CD4-positive, alpha-beta T cell (primary cell): ENCODE measurements around the gene PTPRN2. TPM values are rescaled to one million over a fixed set of nuclear protein-coding genes. Genes with fewer than 3 reads are reported as not detected.

Experiments used
- ATAC-seq: fragments of 200-7000 bp; cut with Tn5 transposase; one replicate; pipeline ENCODE4 v1.10.0; 2022; ENCODE audit warnings: mild to moderate bottlenecking; ENCODE audit not compliant: poor library complexity
- CTCF ChIA-PET: fragments of 350-600 bp; sonication (Branson Sonifier 250); formaldehyde crosslinking; loops from one replicate; lab custom pipeline; 2021; ENCODE audit warnings: antibody characterized with exemption, inconsistent platforms; lab: Charles Lee
- POLR2A ChIA-PET: fragments of 350-600 bp; sonication (Branson Sonifier 250); formaldehyde crosslinking; loops from one replicate; lab custom pipeline; 2021; ENCODE audit warnings: antibody characterized with exemption, inconsistent platforms; lab: Charles Lee
- DNase-seq, 14 experiments: peaks; one replicate each; pipeline ENCODE4 v3.0.0-alpha.2; 2013 to 2020; ENCODE audit warnings: mixed read lengths in 2 of 14
- H3K27ac ChIP-seq, 2 donors: one replicate each; pipeline versions ENCODE4 v1.5.1 to v1.7.0; 2013; ENCODE audit warnings: low read length in 2 of 2, low read depth in 1 of 2, mild to moderate bottlenecking in 1 of 2
- H3K27me3 ChIP-seq, 2 experiments: 1 replicate in 1 of 2; 2 replicates in 1 of 2; pipeline versions ENCODE4 v1.6.1 to v1.7.0; 2013; ENCODE audit warnings: low read length in 2 of 2, control low read depth in 1 of 2, mild to moderate bottlenecking in 1 of 2, moderate library complexity in 1 of 2; ENCODE audit not compliant: insufficient read depth in 2 of 2, control insufficient read depth in 1 of 2
- H3K36me3 ChIP-seq: one replicate; pipeline ENCODE4 v1.6.1; 2013; ENCODE audit warnings: low read length, control low read depth; ENCODE audit not compliant: insufficient read depth
- H3K4me1 ChIP-seq: one replicate; pipeline ENCODE4 v1.6.1; 2013; ENCODE audit warnings: low read length, control low read depth; ENCODE audit not compliant: insufficient read depth
- H3K4me3 ChIP-seq: one replicate; pipeline ENCODE4 v1.5.1; 2013; ENCODE audit warnings: mild to moderate bottlenecking, low read length, moderate library complexity
- H3K9me3 ChIP-seq, 2 experiments: 1 replicate in 1 of 2; 2 replicates in 1 of 2; pipeline versions ENCODE4 v1.6.1 to v1.7.0; 2013; ENCODE audit warnings: low read length in 2 of 2, mild to moderate bottlenecking in 2 of 2, control low read depth in 1 of 2, moderate library complexity in 1 of 2; ENCODE audit not compliant: control insufficient read depth in 1 of 2, insufficient read depth in 1 of 2
- H3K27ac Mint-ChIP-seq: one replicate; pipeline ENCODE4 v1.8.0; 2020; ENCODE audit warnings: mixed read lengths
- H3K27me3 Mint-ChIP-seq: one replicate; pipeline ENCODE4 v1.8.0; 2021; ENCODE audit warnings: mixed read lengths
- H3K36me3 Mint-ChIP-seq: one replicate; pipeline ENCODE4 v1.8.0; 2021; ENCODE audit warnings: low read depth, mixed read lengths
- H3K4me1 Mint-ChIP-seq: one replicate; pipeline ENCODE4 v1.8.0; 2021; ENCODE audit warnings: low read depth, mixed read lengths
- H3K4me3 Mint-ChIP-seq: one replicate; pipeline ENCODE4 v1.8.0; 2020; ENCODE audit warnings: mild to moderate bottlenecking, mixed read lengths
- H3K9me3 Mint-ChIP-seq: one replicate; pipeline ENCODE4 v1.8.0; 2020; ENCODE audit warnings: mixed read lengths
- intact Hi-C, 2 experiments: fragments of 100-400 bp; cut with DNase I in 1 of 2; cut with micrococcal nuclease in 1 of 2; formaldehyde crosslinking; loops; one replicate each; pipeline versions ENCODE4 v1.15.1 to v1.9.0; 2023 to 2025; cut with DNase I, micrococcal nuclease
- total RNA-seq, 174 experiments: library from RNA in 2 of 174; stranded (reverse) in 2 of 174; gene quantifications; one replicate each; pipeline ENCODE4 v1.2.3 and lab custom pipeline; 2021 to 2026
- TF ChIP-seq, protein P1 (sequence below): fragments of 200-600 bp; IDR thresholded peaks from one replicate; pipeline ENCODE4 v1.8.0; 2022; ENCODE audit warnings: antibody characterized with exemption, mild to moderate bottlenecking

PTPRN2 gene
- total RNA-seq, 2 experiments from 2014 or later = 0.34 to 0.44 TPM

DNA sequence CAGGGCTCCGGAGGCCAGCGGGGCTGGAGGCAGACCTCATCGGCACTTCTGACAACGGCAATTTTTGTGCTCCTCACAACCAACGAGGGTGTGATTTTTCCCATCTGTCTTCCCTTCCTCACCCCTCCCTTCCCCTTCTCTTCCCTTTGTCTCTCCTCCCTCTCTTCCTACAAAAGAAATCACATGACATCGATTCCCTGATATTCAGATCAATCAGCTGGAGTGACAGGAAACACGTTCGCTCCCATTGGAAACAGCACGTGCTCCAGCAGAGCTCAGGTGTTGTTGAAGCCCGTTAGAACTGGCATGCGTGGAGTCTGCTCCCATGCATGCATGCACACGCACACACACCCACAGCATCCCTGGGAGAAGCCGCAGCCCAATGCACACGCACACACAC, 222.4 kb downstream of the PTPRN2 start:
- TF ChIP-seq, protein P1, sequence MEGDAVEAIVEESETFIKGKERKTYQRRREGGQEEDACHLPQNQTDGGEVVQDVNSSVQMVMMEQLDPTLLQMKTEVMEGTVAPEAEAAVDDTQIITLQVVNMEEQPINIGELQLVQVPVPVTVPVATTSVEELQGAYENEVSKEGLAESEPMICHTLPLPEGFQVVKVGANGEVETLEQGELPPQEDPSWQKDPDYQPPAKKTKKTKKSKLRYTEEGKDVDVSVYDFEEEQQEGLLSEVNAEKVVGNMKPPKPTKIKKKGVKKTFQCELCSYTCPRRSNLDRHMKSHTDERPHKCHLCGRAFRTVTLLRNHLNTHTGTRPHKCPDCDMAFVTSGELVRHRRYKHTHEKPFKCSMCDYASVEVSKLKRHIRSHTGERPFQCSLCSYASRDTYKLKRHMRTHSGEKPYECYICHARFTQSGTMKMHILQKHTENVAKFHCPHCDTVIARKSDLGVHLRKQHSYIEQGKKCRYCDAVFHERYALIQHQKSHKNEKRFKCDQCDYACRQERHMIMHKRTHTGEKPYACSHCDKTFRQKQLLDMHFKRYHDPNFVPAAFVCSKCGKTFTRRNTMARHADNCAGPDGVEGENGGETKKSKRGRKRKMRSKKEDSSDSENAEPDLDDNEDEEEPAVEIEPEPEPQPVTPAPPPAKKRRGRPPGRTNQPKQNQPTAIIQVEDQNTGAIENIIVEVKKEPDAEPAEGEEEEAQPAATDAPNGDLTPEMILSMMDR = no peak
- peaks cover 0 to 4% of the 10 kb centered on the region in 2 experiments for H3K27me3 ChIP-seq
- no peak overlapping the region for H3K27ac Mint-ChIP-seq
- H3K9me3 Mint-ChIP-seq = no peaks in the 10 kb centered on the region
- no peaks in the 10 kb centered on the region for H3K4me1 ChIP-seq
- POLR2A ChIA-PET = no interaction called here
- no peak overlapping the region for H3K27ac ChIP-seq
- no peaks in the 10 kb centered on the region for H3K36me3 Mint-ChIP-seq
- H3K36me3 ChIP-seq = no peaks in the 10 kb centered on the region
- H3K4me1 Mint-ChIP-seq = no peaks in the 10 kb centered on the region
- no peak for DNase-seq
- CTCF ChIA-PET = no interaction called here
- intact Hi-C loops = no loop called here
- ATAC-seq = no peak
- no peak overlapping the region for H3K4me3 Mint-ChIP-seq
- H3K27me3 Mint-ChIP-seq = no peaks in the 10 kb centered on the region
- H3K9me3 ChIP-seq = peaks cover 0 to 39% of the 10 kb centered on the region in 2 experiments
- no peak overlapping the region for H3K4me3 ChIP-seq

DNA sequence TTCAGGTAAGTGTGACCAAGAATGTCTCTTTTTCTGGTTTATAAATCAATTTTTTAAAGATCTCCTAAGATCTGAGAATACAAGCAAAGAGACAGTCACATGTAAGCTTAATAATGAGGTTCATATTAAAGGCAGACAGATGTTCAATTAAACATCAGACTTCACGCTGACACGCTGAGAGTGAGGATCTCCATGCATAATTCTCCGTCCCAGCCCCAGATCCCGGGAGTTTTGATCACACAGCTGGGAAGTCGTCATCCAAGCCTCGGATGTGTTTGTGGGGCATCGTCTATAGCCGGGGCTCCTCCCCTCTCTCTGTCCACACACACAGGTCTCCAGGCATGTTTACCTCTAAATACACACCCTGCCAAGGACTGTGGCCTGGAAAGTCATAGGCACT, 223.2 kb downstream of the PTPRN2 start:
- Histone ChIP-seq H3K27ac (no peak overlapping the region), H3K4me1 (no peaks in the 10 kb centered on the region), H3K4me3 (no peak overlapping the region), H3K9me3 (peaks cover 0 to 39% of the 10 kb centered on the region in 2 experiments), H3K36me3 (no peaks in the 10 kb centered on the region), H3K27me3 (peaks cover 0 to 2% of the 10 kb centered on the region in 2 experiments)
- ChIA-PET POLR2A (no interaction called here), CTCF (no interaction called here)
- Mint-ChIP-seq H3K9me3 (no peaks in the 10 kb centered on the region), H3K36me3 (no peaks in the 10 kb centered on the region), H3K27me3 (no peaks in the 10 kb centered on the region), H3K4me3 (no peak overlapping the region), H3K4me1 (no peaks in the 10 kb centered on the region), H3K27ac (no peak overlapping the region)
- ATAC-seq (no peak), DNase-seq (no peak)
- TF ChIP-seq, protein P1 = no peak
- intact Hi-C loops = no loop called here

DNA sequence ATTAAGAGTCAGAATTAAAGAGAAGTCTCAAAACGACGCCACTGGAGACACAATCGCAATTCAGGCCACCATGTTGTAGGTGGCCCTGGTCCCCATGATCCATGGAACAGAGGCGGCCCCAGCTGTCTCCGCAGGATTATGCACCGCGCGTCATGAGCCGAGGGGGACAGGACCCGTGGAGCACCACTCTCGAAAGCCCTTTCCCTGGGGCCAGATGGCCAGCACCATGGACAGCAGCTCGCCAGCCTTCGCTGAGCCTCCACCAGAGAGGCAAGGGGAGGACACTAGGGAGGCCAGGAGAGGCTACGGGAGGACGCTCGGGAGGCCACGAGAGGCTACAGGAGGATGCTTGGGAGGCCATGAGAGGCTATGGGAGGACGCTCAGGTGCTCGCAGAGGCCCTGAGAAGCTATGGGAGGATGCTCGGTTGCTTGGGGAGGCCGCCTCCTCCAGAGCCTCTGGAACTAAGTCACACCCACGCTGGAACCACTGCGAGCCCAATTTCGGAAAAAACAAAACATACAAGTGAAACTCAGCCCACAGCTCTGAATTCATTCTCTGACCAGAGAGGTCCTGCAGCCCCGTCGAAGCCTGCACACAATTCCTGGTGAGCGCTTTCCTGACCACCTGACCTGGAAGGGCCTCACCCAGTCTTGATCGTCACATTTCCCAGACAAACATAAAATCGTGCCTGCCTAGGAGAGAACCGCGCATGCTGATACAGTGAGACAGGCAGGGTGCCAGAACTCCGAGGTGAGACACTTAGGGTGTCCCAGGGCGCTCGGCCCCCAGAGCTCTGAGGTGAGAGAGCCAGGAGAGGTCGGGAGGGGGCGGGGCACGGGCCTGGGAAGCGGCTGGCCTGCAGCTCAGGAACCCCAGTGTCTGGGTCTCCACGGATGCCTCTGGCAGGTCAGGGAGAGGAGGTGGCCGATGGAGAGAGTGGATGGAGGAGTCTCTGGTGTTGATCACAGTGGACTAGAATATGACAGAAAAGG, 224.4 kb downstream of the PTPRN2 start:
- Mint-ChIP-seq H3K27ac (no peak overlapping the region), H3K9me3 (no peaks in the 10 kb centered on the region), H3K4me3 (no peak overlapping the region), H3K36me3 (no peaks in the 10 kb centered on the region), H3K4me1 (no peaks in the 10 kb centered on the region), H3K27me3 (no peaks in the 10 kb centered on the region)
- Histone ChIP-seq H3K4me1 (no peaks in the 10 kb centered on the region), H3K36me3 (no peaks in the 10 kb centered on the region), H3K27ac (no peak overlapping the region), H3K4me3 (no peak overlapping the region), H3K9me3 (peaks cover 0 to 46% of the 10 kb centered on the region in 2 experiments), H3K27me3 (peaks cover 0 to 3% of the 10 kb centered on the region in 2 experiments)
- intact Hi-C loops = no loop called here
- CTCF ChIA-PET = no interaction called here
- POLR2A ChIA-PET = no interaction called here
- DNase-seq = no peak
- no peak for ATAC-seq
- TF ChIP-seq, protein P1 = no peak
